ENCODE data around the gene COL4A5.

COL4A5 gene

GRCh38 chrX:108740299-108740774 is 300.7 kb downstream of the COL4A5 start:
- H3K27me3 ChIP-seq (ENCODE audit: insufficient read depth, poor library complexity, severe bottlenecking): peaks cover 2% of the 10 kb centered on the region
- DNase-seq (ENCODE audit: low read depth in 1 of 2, low spot score in 1 of 2): no peak
- no peak overlapping the region for H3K4me3 ChIP-seq (replicated peaks; ENCODE audit: insufficient read depth, low read length)
- no peak overlapping the region for H3K27ac ChIP-seq (replicated peaks)
- no peak for TF ChIP-seq CTCF (IDR thresholded peaks at IDR 0.05; ENCODE audit: insufficient read depth, low read length)
- no peak for TF ChIP-seq GABPA (IDR thresholded peaks at IDR 0.05; ENCODE audit: low read depth)
- TF ChIP-seq REST (IDR thresholded peaks at IDR 0.05; ENCODE audit: insufficient replicate concordance, low read depth): no peak
- no peak for TF ChIP-seq POLR2AphosphoS5 (IDR thresholded peaks at IDR 0.05; ENCODE audit: low read depth)
- TF ChIP-seq SPI1 (IDR thresholded peaks at IDR 0.05; ENCODE audit: borderline replicate concordance, low read depth): no peak
